ENCODE results near the gene ITGA2.

DNA sequence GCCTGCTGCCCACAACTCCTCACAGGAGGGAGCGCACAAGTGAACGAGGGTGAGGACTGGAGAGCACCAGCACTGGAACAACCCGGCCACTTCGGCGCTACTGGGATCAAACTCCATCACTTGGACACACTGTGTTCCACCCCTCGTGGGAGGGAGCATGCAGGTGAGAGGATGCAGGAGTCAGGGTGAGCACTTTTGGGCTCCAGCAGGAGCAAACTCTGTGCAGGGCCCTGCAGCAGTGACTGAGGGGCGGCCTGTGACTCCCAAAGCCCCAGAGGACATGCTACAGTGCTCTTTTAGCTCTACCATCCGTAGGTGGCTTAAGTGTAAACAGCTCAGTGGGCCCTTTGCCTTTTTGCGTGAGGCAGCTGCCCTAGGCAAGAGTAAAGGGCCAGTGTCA is 124.8 kb downstream of the ITGA2 start:
- TF ChIP-seq, protein P1, sequence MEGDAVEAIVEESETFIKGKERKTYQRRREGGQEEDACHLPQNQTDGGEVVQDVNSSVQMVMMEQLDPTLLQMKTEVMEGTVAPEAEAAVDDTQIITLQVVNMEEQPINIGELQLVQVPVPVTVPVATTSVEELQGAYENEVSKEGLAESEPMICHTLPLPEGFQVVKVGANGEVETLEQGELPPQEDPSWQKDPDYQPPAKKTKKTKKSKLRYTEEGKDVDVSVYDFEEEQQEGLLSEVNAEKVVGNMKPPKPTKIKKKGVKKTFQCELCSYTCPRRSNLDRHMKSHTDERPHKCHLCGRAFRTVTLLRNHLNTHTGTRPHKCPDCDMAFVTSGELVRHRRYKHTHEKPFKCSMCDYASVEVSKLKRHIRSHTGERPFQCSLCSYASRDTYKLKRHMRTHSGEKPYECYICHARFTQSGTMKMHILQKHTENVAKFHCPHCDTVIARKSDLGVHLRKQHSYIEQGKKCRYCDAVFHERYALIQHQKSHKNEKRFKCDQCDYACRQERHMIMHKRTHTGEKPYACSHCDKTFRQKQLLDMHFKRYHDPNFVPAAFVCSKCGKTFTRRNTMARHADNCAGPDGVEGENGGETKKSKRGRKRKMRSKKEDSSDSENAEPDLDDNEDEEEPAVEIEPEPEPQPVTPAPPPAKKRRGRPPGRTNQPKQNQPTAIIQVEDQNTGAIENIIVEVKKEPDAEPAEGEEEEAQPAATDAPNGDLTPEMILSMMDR (IDR thresholded peaks at IDR 0.05): no peak
- no peak for TF ChIP-seq POLR2A (IDR thresholded peaks at IDR 0.05)

Data from thyroid gland (tissue), 4 donors.